ENCODE results near the gene ARMCX6. TPM values are rescaled to one million over a fixed set of nuclear protein-coding genes. Genes with fewer than 3 reads are reported as not detected.
"Not testable (repeated sequence)": the region's sequence is repeated elsewhere in the genome, so short reads cannot be mapped to it uniquely, and the experiment has no call there.

Gene ARMCX6
- total and polyA plus RNA-seq, 2 experiments from 2014 or later, result 42.3 to 60.2 TPM

- H3K4me2 ChIP-seq (ENCODE audit: unreplicated experiment), result no peak overlapping the region
- 87 to 92% methylated on average over 10 to 12 of the region's 12 CpGs for WGBS, 2 experiments (ENCODE audit: low coverage in 1 of 2, low lambda C conversion rate in 2 of 2, missing lambda C conversion rate in 2 of 2)
- no peaks in the 10 kb centered on the region for H3K9me2 ChIP-seq (ENCODE audit: insufficient read depth)
Measured at GRCh38 chrX:101657495-101657894, 39.7 kb upstream of the ARMCX6 start.

GRCh38 chrX:101656817-101657216, 39.0 kb upstream of the ARMCX6 start:
- no peak for DNase-seq
- no peaks in the 10 kb centered on the region for H3K9me3 ChIP-seq (ENCODE audit: low read depth)
- H3K79me2 ChIP-seq (ENCODE audit: insufficient read depth), result peaks cover 23% of the 10 kb centered on the region
- no peaks in the 10 kb centered on the region for H4K20me1 ChIP-seq (ENCODE audit: insufficient read depth)
- no peaks in the 10 kb centered on the region for H3K9me2 ChIP-seq (ENCODE audit: insufficient read depth)
- in situ Hi-C loops (cut with MboI), result loop anchor here (25.0 kb wide), 1 partner anchor 95 kb away; the partner anchor contains the start of gene ARMCX1
- H2AFZ ChIP-seq, result no peak overlapping the region
- H3K27ac ChIP-seq, result no peak overlapping the region
- no peak overlapping the region for H3K4me2 ChIP-seq (ENCODE audit: unreplicated experiment)
- no peak overlapping the region for H3K4me3 ChIP-seq
- no peak overlapping the region for H3K9ac ChIP-seq
- no peaks in the 10 kb centered on the region for H3K27me3 ChIP-seq (replicated peaks; ENCODE audit: insufficient read depth)
- H3K36me3 ChIP-seq (ENCODE audit: low read depth), result no peaks in the 10 kb centered on the region; the same call in 1 of the 2 replicates
- 100% methylated on average over 2 to 6 of the region's 13 CpGs for WGBS, 2 experiments (ENCODE audit: low coverage in 1 of 2, low lambda C conversion rate in 2 of 2, missing lambda C conversion rate in 2 of 2)
- no peak for TF ChIP-seq EZH2 (IDR thresholded peaks at IDR 0.05; ENCODE audit: insufficient read depth, poor library complexity, severe bottlenecking)
- H3K4me1 ChIP-seq (ENCODE audit: insufficient read depth), result no peaks in the 10 kb centered on the region
- H3F3A ChIP-seq (ENCODE audit: insufficient read depth), result peaks cover 10% of the 10 kb centered on the region; the same call in 1 of the 2 replicates

More at GRCh38 chrX:101657495-101657894, 39.7 kb upstream of the ARMCX6 start:
- Histone ChIP-seq H3K4me1 (ENCODE audit: insufficient read depth) (no peaks in the 10 kb centered on the region), H3K4me3 (no peak overlapping the region), H3K79me2 (ENCODE audit: insufficient read depth) (peaks cover 23% of the 10 kb centered on the region), H2AFZ (no peak overlapping the region), H3K9me3 (ENCODE audit: low read depth) (no peaks in the 10 kb centered on the region), H3K36me3 (ENCODE audit: low read depth) (no peaks in the 10 kb centered on the region; the same call in 1 of the 2 replicates), H3K9ac (no peak overlapping the region), H4K20me1 (ENCODE audit: insufficient read depth) (no peaks in the 10 kb centered on the region), H3K27me3 (replicated peaks; ENCODE audit: insufficient read depth) (no peaks in the 10 kb centered on the region), H3K27ac (no peak overlapping the region), H3F3A (ENCODE audit: insufficient read depth) (peaks cover 10% of the 10 kb centered on the region; the same call in 1 of the 2 replicates)
- no peak for DNase-seq
- in situ Hi-C loops (cut with MboI), result loop anchor here (25.0 kb wide), 1 partner anchor 95 kb away; the partner anchor contains the start of gene ARMCX1
- TF ChIP-seq EZH2 (IDR thresholded peaks at IDR 0.05; ENCODE audit: insufficient read depth, poor library complexity, severe bottlenecking), result no peak
- TF ChIP-seq EZH2phosphoT487 (IDR thresholded peaks at IDR 0.05; ENCODE audit: insufficient read depth, low read depth), result no peak

- no peaks in the 10 kb centered on the region for H3K9me3 ChIP-seq (ENCODE audit: low read depth)
- TF ChIP-seq EZH2phosphoT487 (IDR thresholded peaks at IDR 0.05; ENCODE audit: insufficient read depth, low read depth) (no peak), EZH2 (IDR thresholded peaks at IDR 0.05; ENCODE audit: insufficient read depth, poor library complexity, severe bottlenecking) (no peak)
- 96 to 100% methylated on average over 3 of the region's 3 CpGs for WGBS, 2 experiments (ENCODE audit: low coverage in 1 of 2, low lambda C conversion rate in 2 of 2, missing lambda C conversion rate in 2 of 2)
- no peaks in the 10 kb centered on the region for H3K9me2 ChIP-seq (ENCODE audit: insufficient read depth)
- no peak for DNase-seq
- H4K20me1 ChIP-seq (ENCODE audit: insufficient read depth), result no peaks in the 10 kb centered on the region
- no peak overlapping the region for H2AFZ ChIP-seq
- H3K4me1 ChIP-seq (ENCODE audit: insufficient read depth), result no peaks in the 10 kb centered on the region
- H3K79me2 ChIP-seq (ENCODE audit: insufficient read depth), result peaks cover 23% of the 10 kb centered on the region
- no peaks in the 10 kb centered on the region for H3K27me3 ChIP-seq (replicated peaks; ENCODE audit: insufficient read depth)
- H3K27ac ChIP-seq, result no peak overlapping the region
- no peak overlapping the region for H3K4me2 ChIP-seq (ENCODE audit: unreplicated experiment)
- H3K36me3 ChIP-seq (ENCODE audit: low read depth), result no peaks in the 10 kb centered on the region; the same call in 1 of the 2 replicates
- no peak overlapping the region for H3K4me3 ChIP-seq
- in situ Hi-C loops (cut with MboI), result loop anchor here (25.0 kb wide), 1 partner anchor 93 kb away; the partner anchor contains the start of gene ARMCX1
- H3F3A ChIP-seq (ENCODE audit: insufficient read depth), result peaks cover 10% of the 10 kb centered on the region; the same call in 1 of the 2 replicates
- H3K9ac ChIP-seq, result no peak overlapping the region
Measured at GRCh38 chrX:101655534-101655933, 37.7 kb upstream of the ARMCX6 start.

- not testable (repeated sequence) for H3K4me2 ChIP-seq (ENCODE audit: unreplicated experiment); H2AFZ ChIP-seq; H3K36me3 ChIP-seq (ENCODE audit: low read depth); H3K9ac ChIP-seq; H3K27me3 ChIP-seq (replicated peaks; ENCODE audit: insufficient read depth); H4K20me1 ChIP-seq (ENCODE audit: insufficient read depth); H3K4me3 ChIP-seq; H3K4me1 ChIP-seq (ENCODE audit: insufficient read depth); H3K79me2 ChIP-seq (ENCODE audit: insufficient read depth); H3F3A ChIP-seq (ENCODE audit: insufficient read depth); H3K9me3 ChIP-seq (ENCODE audit: low read depth); H3K9me2 ChIP-seq (ENCODE audit: insufficient read depth); H3K27ac ChIP-seq; DNase-seq
- in situ Hi-C loops (cut with MboI), result loop anchor here (25.0 kb wide), 1 partner anchor 235 kb away; the partner anchor contains the start of genes GLA and HNRNPH2
Measured at GRCh38 chrX:101647716-101648115, 29.9 kb upstream of the ARMCX6 start.

- Histone ChIP-seq H4K20me1 (ENCODE audit: insufficient read depth) (no peaks in the 10 kb centered on the region), H3F3A (ENCODE audit: insufficient read depth) (no peaks in the 10 kb centered on the region), H3K9ac (no peak overlapping the region), H3K27ac (no peak overlapping the region), H3K36me3 (ENCODE audit: low read depth) (no peaks in the 10 kb centered on the region), H3K4me1 (ENCODE audit: insufficient read depth) (no peaks in the 10 kb centered on the region), H3K4me2 (ENCODE audit: unreplicated experiment) (no peak overlapping the region), H3K4me3 (no peak overlapping the region), H3K27me3 (replicated peaks; ENCODE audit: insufficient read depth) (no peaks in the 10 kb centered on the region), H3K79me2 (ENCODE audit: insufficient read depth) (no peaks in the 10 kb centered on the region), H3K9me3 (ENCODE audit: low read depth) (no peaks in the 10 kb centered on the region), H3K9me2 (ENCODE audit: insufficient read depth) (no peaks in the 10 kb centered on the region), H2AFZ (no peak overlapping the region)
- in situ Hi-C loops (cut with MboI), result loop anchor here (25.0 kb wide), 1 partner anchor 230 kb away; the partner anchor contains the start of genes GLA and HNRNPH2
- no peak for DNase-seq
- 67 to 73% methylated on average over 1 of the region's 1 CpG for WGBS, 2 experiments (ENCODE audit: low coverage in 1 of 2, low lambda C conversion rate in 2 of 2, missing lambda C conversion rate in 2 of 2)
- no peak for TF ChIP-seq EZH2 (IDR thresholded peaks at IDR 0.05; ENCODE audit: insufficient read depth, poor library complexity, severe bottlenecking)
- no peak for TF ChIP-seq EZH2phosphoT487 (IDR thresholded peaks at IDR 0.05; ENCODE audit: insufficient read depth, low read depth)
Measured at GRCh38 chrX:101642093-101642492, 24.3 kb upstream of the ARMCX6 start.
